Naive thymus-derived CD8-positive, alpha-beta T cell (primary cell): ENCODE data around the gene FAM53B. TPM values are rescaled to one million over a fixed set of nuclear protein-coding genes. Genes with fewer than 3 reads are reported as not detected.

ENCODE experiments used
- ATAC-seq, 2 donors: fragments of 150-1000 bp; cut with Tn5 transposase in 1 of 2; sonication (Bioruptor Pico), chemical (Tn5 transposase) in 1 of 2; 1 replicate in 1 of 2; 2 replicates in 1 of 2; pipeline ENCODE4 v1.10.0; 2021; ENCODE audit warnings: mild to moderate bottlenecking in 2 of 2, moderate library complexity in 2 of 2
- POLR2A ChIA-PET: fragments of 350-600 bp; sonication (Branson Sonifier 250); formaldehyde crosslinking; loops from one replicate; lab custom pipeline; 2021; ENCODE audit warnings: antibody characterized with exemption; lab: Charles Lee
- DNase-seq, 10 donors: peaks; one replicate each; pipeline versions ENCODE4 v3.0.0 to v3.0.0-alpha.2; 2020 to 2022
- H3K27ac Mint-ChIP-seq, 10 donors: one replicate each; pipeline ENCODE4 v1.8.0; 2020 to 2022; ENCODE audit warnings: mild to moderate bottlenecking in 10 of 10, mixed read lengths in 10 of 10, moderate library complexity in 4 of 10, inconsistent platforms in 1 of 10
- H3K27me3 Mint-ChIP-seq, 5 donors: one replicate each; pipeline ENCODE4 v1.8.0; 2021 to 2022; ENCODE audit warnings: mixed read lengths in 5 of 5
- H3K36me3 Mint-ChIP-seq, 3 donors: one replicate each; pipeline ENCODE4 v1.8.0; 2020 to 2022; ENCODE audit warnings: mixed read lengths in 3 of 3, mild to moderate bottlenecking in 2 of 3, inconsistent platforms in 1 of 3
- H3K4me1 Mint-ChIP-seq, 4 donors: one replicate each; pipeline ENCODE4 v1.8.0; 2021 to 2022; ENCODE audit warnings: mixed read lengths in 4 of 4
- H3K4me3 Mint-ChIP-seq, 10 donors: one replicate each; pipeline ENCODE4 v1.8.0; 2020 to 2022; ENCODE audit warnings: mild to moderate bottlenecking in 10 of 10, mixed read lengths in 10 of 10, moderate library complexity in 6 of 10, inconsistent platforms in 1 of 10
- H3K9me3 Mint-ChIP-seq, 9 donors: one replicate each; pipeline ENCODE4 v1.8.0; 2020 to 2022; ENCODE audit warnings: mixed read lengths in 9 of 9, mild to moderate bottlenecking in 3 of 9, inconsistent platforms in 1 of 9, moderate library complexity in 1 of 9
- polyA plus RNA-seq, 3 donors: library from polyadenylated mRNA; unstranded; fragments of 300-500 nt; fragmentation: Illumina TruSeq; gene quantifications; one replicate each; pipeline ENCODE4 v1.2.3, GENCODE V29; 2021
- total RNA-seq, 8 experiments: library from RNA in 2 of 8; stranded (reverse) in 2 of 8; gene quantifications; one replicate each; pipeline ENCODE4 v1.2.3 and lab custom pipeline; 2021 to 2026

Gene FAM53B
- total and polyA plus RNA-seq, 5 experiments from 2014 or later: 2.4 to 23.2 (median 15.1) TPM

DNA sequence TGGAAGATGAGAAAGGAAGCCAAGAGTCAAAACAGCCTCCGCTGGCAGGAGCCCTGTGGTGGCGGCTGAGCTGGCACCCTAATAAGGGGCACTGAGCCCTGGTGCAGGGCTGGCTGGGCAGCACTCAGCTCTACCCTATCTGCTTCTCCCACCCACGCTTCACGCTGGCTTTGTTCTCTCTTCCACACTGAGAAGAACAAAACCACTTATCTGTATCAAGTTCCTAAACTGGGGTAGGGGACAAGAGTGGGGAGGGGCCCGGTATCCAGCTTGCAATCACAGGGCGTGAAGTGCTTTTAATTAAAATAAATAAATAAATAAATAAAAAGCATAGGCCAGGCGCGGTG is 52.1 kb downstream of the FAM53B start:
- peak overlapping the region in 1 of 10 donors; percentile 82 for H3K27ac Mint-ChIP-seq
- H3K36me3 Mint-ChIP-seq: peaks cover 0 to 32% (median 28%) of the 10 kb centered on the region in 3 donors
- H3K9me3 Mint-ChIP-seq: no peaks in the 10 kb centered on the region
- POLR2A ChIA-PET: interaction anchor here (0.6 to 2.5 kb wide), 5 partner anchors 10 to 1689 kb away, joined by 3 to 7 read pairs (median 5); no protein-coding TSS in a partner anchor
- peak overlapping the region in 1 of 10 donors; percentile 59 for H3K4me3 Mint-ChIP-seq
- H3K4me1 Mint-ChIP-seq: peaks cover 27 to 86% (median 63%) of the 10 kb centered on the region in 4 donors
- H3K27me3 Mint-ChIP-seq: no peaks in the 10 kb centered on the region
- ATAC-seq (no peak), DNase-seq (no peak)

DNA sequence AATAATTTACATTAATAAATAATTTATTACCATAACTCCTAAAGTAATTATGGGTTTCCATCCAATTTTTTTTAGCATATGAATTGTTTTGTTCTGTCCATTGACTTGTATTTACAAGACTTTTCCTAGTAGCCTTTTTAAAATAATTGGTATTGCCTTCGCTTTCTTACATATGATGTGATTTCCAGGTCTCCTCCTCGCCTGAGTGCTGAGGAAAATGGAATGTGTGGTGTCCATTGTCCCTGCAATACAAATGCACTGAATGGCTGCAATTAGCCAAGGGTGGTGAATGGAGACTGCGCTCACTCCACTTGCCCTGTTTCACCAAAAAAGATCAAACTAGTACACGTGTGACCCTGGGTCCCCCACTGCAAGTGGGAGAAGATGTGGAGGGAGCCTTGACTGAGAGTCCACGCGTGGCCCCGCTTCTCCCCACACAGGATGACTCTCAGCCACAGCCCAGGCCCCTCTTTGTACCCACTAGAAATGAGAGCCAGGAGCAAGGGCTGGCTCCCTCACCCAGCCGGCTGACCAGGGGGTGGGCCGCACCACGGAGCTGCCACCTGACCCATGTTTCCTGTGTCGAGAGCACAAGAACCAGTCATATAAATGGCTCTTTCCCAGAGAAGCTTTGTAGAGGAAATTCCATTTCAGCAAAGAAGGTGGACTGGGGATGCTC is 52.6 kb downstream of the FAM53B start:
- Mint-ChIP-seq H3K27ac (peak overlapping the region in 4 of 10 donors; percentile 6 to 82 (median 32)), H3K9me3 (no peaks in the 10 kb centered on the region), H3K4me1 (peaks cover 23 to 86% (median 62%) of the 10 kb centered on the region in 4 donors), H3K27me3 (no peaks in the 10 kb centered on the region), H3K4me3 (peak overlapping the region in 2 of 10 donors; percentile 45 to 59), H3K36me3 (peaks cover 0 to 32% (median 28%) of the 10 kb centered on the region in 3 donors)
- POLR2A ChIA-PET: interaction anchor here (1.0 to 2.5 kb wide), 3 partner anchors 11 to 17 kb away, joined by 4 to 7 read pairs (median 5); no protein-coding TSS in a partner anchor
- DNase-seq: no peak
- no peak for ATAC-seq

DNA sequence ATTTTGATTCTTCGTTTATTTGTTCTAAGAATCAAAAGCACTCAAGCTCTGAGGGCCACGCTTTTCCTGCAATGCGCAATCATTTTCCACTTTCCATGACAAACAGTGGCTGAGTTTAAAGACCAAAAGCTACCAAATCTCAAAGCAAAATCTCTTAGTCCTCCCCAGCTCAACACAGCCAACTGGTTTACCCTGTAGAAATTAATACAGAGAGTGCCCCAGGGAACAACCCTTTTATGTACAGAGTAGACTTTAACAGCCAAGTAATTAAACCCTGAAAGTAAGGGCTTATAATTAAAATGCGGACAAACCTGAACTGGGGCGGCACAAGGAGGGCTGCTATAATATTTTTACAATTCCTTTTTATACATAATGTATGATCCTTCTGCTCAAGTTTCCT is 53.2 kb downstream of the FAM53B start:
- POLR2A ChIA-PET: interaction anchor here (0.6 kb wide), 1 partner anchor 97 kb away, joined by 5 read pairs; no protein-coding TSS in a partner anchor

DNA sequence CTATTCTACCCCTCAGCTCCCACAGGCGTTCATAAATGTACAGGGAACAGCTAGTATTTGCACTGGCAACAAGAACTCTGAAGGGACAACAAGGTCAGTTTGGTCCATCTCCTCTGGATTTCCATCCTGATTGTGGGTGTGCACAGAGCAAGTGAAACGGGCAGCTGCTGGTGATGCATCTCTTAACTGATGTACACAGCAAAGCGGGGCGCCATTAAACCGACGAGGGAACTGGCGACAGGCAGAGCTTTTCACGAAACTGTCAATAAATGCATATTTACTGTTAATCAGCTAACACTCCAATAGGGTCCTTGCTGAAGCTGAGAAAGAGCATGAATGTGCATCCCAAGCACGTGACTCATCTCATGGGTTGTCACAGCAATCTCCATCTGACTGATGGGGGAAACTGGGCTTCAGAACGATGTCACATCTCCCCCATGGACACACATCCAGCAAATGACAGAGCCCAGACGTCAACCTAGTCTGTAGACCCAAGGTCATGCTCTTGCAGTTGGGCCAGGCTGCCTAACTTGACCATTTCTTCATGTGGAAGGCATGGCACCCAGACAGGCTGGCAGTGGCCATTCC is 54.2 kb downstream of the FAM53B start:
- DNase-seq (no peak), ATAC-seq (no peak)
- Mint-ChIP-seq H3K4me3 (peak overlapping the region in 1 of 10 donors; percentile 10), H3K36me3 (peaks cover 0 to 26% (median 24%) of the 10 kb centered on the region in 3 donors), H3K27ac (peak overlapping the region in 2 of 10 donors; percentile 77 to 97), H3K4me1 (peaks cover 30 to 86% (median 63%) of the 10 kb centered on the region in 4 donors), H3K27me3 (no peaks in the 10 kb centered on the region), H3K9me3 (no peaks in the 10 kb centered on the region)
- POLR2A ChIA-PET: interaction anchor here (0.6 to 2.1 kb wide), 5 partner anchors 8 to 96 kb away, joined by 3 to 5 read pairs (median 5); no protein-coding TSS in a partner anchor

More for the DNA sequence above, 53.2 kb downstream of the FAM53B start:
- peaks cover 0 to 32% (median 28%) of the 10 kb centered on the region in 3 donors for H3K36me3 Mint-ChIP-seq
- DNase-seq: no peak
- H3K4me1 Mint-ChIP-seq: peaks cover 25 to 86% (median 62%) of the 10 kb centered on the region in 4 donors
- no peaks in the 10 kb centered on the region for H3K27me3 Mint-ChIP-seq
- no peak for ATAC-seq
- no peak overlapping the region for H3K4me3 Mint-ChIP-seq
- H3K9me3 Mint-ChIP-seq: no peaks in the 10 kb centered on the region
- H3K27ac Mint-ChIP-seq: peak overlapping the region in 1 of 10 donors; percentile 25

DNA sequence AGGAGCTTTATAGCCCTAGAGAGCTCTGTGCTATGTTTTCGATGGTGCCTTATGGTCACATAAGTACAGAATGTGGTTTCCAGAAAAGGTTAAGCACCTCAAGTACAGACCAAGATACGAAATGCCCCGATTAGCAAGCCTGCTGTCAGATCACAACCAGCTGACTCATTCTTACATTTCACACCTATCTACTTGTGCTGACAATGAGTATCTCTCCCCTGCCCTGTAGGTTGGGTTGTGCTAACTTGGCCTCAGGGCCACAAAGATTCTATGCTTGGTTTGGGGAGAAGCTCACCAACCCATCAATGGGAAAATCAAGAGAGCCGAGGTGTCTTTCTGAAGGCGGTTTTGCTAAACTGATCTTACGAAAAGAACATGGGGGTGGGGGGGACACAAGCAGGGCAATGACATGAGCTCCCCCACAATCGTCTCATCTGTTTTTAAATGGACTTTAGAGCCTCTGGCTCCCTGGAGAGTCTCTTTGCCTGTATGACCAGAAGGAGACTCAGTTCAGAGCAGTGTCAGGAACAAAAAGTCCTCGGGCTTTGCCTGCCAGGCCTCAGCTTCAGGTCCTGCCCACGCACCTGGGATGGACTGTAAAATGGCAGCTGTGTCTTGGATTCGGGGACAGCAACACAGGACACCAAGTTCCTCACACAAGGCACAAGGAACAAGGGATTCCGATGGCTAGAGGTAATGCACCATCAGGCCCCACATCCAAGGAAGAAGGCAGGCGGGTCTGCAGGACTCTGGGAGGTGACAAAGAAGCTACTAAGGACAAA is 55.1 kb downstream of the FAM53B start:
- POLR2A ChIA-PET: interaction anchor here (0.6 to 6.7 kb wide), 9 partner anchors 8 to 62 kb away, joined by 3 to 48 read pairs (median 5); no protein-coding TSS in a partner anchor
- Mint-ChIP-seq H3K9me3 (no peaks in the 10 kb centered on the region), H3K27ac (peak overlapping the region in 5 of 10 donors; percentile 33 to 97 (median 69)), H3K27me3 (no peaks in the 10 kb centered on the region), H3K4me3 (peak overlapping the region in 2 of 10 donors; percentile 46 to 82), H3K36me3 (peaks cover 0 to 20% (median 17%) of the 10 kb centered on the region in 3 donors), H3K4me1 (peaks cover 30 to 87% (median 62%) of the 10 kb centered on the region in 4 donors)
- peak in 1 of 2 donors; percentile 30 for ATAC-seq
- no peak for DNase-seq

DNA sequence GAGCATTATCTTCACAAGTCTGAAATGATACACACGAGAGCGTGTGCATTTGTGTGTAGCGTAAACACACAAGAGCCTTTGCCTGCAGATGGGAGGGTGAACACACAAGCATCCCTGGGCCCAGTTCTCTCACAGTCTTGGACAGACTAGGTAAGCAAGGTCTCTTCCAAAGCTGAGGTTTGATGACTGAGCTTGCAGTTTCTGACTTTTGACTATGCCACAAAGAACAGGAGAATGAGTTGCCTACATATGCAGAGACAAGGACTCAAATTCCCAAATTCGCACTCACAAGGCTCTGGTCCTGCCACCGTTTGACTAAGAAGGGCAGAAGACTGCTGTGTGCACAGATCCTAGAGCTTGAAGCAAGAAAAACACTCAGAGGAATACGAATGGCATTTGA is 55.8 kb downstream of the FAM53B start:
- no peaks in the 10 kb centered on the region for H3K27me3 Mint-ChIP-seq
- H3K4me3 Mint-ChIP-seq: no peak overlapping the region

DNA sequence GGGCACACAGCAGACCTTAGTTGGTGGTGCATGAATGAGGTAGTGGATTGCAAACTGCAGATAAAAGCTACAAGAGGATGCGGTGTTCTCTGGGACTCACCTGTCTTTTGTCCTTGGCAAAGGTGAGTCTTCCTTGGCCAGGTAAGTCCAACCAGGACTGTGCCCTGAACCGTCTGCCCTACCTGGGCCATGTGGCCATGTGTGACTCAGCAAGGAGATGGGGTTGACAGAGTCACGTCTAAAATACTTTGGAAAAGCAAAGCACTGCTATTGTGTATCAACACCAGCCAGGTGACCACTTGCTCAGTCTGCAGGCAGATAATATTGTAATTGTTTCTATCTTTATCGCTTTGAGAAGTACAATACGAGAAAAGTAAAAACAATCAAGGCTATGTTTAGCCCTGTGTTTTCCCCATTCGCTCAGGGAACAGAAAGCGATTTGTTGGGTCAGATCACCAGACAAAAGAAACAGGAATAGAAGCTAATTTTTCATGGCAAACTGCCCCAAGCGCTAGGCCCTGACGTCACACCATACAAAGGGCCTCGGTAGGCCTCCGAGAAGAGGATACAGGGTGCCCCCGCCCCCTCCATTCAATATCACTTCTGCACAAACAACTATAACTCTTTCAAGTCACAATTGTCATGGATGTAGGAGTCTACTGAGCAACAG is 57.3 kb downstream of the FAM53B start:
- H3K4me3 Mint-ChIP-seq: no peak overlapping the region
- no peaks in the 10 kb centered on the region for H3K9me3 Mint-ChIP-seq
- H3K4me1 Mint-ChIP-seq: peaks cover 32 to 91% (median 68%) of the 10 kb centered on the region in 4 donors
- H3K27ac Mint-ChIP-seq: peak overlapping the region in 6 of 10 donors; percentile 18 to 82 (median 78)
- H3K36me3 Mint-ChIP-seq: peaks cover 0 to 10% (median 7%) of the 10 kb centered on the region in 3 donors
- ATAC-seq (no peak), DNase-seq (no peak)
- no peaks in the 10 kb centered on the region for H3K27me3 Mint-ChIP-seq
- POLR2A ChIA-PET: interaction anchor here (0.5 to 6.7 kb wide), 7 partner anchors 11 to 147 kb away, joined by 3 to 48 read pairs (median 4); no protein-coding TSS in a partner anchor

More for the DNA sequence above, 55.8 kb downstream of the FAM53B start:
- no peaks in the 10 kb centered on the region for H3K9me3 Mint-ChIP-seq
- peaks cover 30 to 87% (median 63%) of the 10 kb centered on the region in 4 donors for H3K4me1 Mint-ChIP-seq
- DNase-seq (no peak), ATAC-seq (no peak)
- peak overlapping the region in 3 of 10 donors; percentile 44 to 97 (median 77) for H3K27ac Mint-ChIP-seq
- POLR2A ChIA-PET: interaction anchor here (1.3 to 6.7 kb wide), 7 partner anchors 8 to 40 kb away, joined by 3 to 48 read pairs (median 7); no protein-coding TSS in a partner anchor
- H3K36me3 Mint-ChIP-seq: peaks cover 0 to 14% (median 10%) of the 10 kb centered on the region in 3 donors

DNA sequence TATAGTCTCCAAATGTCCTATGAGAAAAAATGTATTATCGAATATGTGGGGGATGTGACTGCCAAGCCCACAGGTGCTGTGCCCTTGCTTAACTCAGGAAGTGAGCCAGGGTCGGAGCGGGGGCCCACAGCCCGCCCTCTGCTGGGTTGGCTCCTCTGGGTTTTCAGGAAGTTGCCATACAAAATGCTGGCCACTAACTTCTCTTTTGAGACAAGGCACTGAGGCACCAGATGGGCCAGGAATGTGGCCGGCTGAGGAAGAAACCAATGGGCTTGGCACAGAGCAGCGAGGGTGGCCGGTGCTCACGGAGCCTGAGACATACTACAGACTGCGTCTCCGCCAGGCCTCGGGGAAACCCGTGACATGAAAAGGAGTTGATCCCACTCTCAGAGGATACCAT is 58.9 kb downstream of the FAM53B start:
- H3K4me1 Mint-ChIP-seq: peaks cover 35 to 88% (median 74%) of the 10 kb centered on the region in 4 donors
- H3K36me3 Mint-ChIP-seq: peaks cover 0 to 17% (median 16%) of the 10 kb centered on the region in 3 donors
- no peaks in the 10 kb centered on the region for H3K9me3 Mint-ChIP-seq
- peak overlapping the region in 9 of 10 donors; percentile 0 to 81 (median 68) for H3K27ac Mint-ChIP-seq
- peak overlapping the region; percentile 26 to 74 (median 50) for H3K4me3 Mint-ChIP-seq
- peak; percentile 77 to 80 for ATAC-seq
- POLR2A ChIA-PET: interaction anchor here (1.0 to 6.7 kb wide), 3 partner anchors 11 to 56 kb away, joined by 3 to 48 read pairs (median 11); no protein-coding TSS in a partner anchor
- no peak for DNase-seq
- no peaks in the 10 kb centered on the region for H3K27me3 Mint-ChIP-seq

DNA sequence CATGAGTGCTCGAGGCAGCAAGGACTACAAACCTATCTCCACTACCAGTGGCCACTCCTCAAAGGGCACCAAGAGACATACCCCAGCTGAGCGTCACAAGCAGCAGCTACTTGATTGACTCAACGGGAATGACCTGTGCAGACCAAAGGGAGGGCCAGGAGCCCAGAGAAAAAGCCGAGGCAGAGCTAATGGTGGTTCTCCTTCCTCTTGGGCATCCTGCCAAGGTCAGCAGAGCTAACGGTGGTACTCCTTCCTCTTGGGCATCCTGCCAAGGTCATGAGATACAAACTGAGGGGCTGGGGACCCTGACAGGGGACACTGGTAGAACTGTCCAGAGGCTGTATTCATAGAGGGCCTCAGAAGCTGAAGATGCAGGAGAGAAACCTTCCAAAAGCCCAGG is 60.4 kb downstream of the FAM53B start:
- ATAC-seq (no peak), DNase-seq (no peak)
- H3K36me3 Mint-ChIP-seq: peaks cover 0 to 14% (median 14%) of the 10 kb centered on the region in 3 donors
- H3K9me3 Mint-ChIP-seq: no peaks in the 10 kb centered on the region
- POLR2A ChIA-PET: interaction anchor here (0.5 to 6.7 kb wide), 8 partner anchors 10 to 96 kb away, joined by 3 to 48 read pairs (median 5); no protein-coding TSS in a partner anchor
- peaks cover 45 to 93% (median 79%) of the 10 kb centered on the region in 4 donors for H3K4me1 Mint-ChIP-seq
- peak overlapping the region in 9 of 10 donors; percentile 34 to 72 (median 58) for H3K4me3 Mint-ChIP-seq
- peak overlapping the region in 9 of 10 donors; percentile 36 to 88 (median 78) for H3K27ac Mint-ChIP-seq
- H3K27me3 Mint-ChIP-seq: no peaks in the 10 kb centered on the region

DNA sequence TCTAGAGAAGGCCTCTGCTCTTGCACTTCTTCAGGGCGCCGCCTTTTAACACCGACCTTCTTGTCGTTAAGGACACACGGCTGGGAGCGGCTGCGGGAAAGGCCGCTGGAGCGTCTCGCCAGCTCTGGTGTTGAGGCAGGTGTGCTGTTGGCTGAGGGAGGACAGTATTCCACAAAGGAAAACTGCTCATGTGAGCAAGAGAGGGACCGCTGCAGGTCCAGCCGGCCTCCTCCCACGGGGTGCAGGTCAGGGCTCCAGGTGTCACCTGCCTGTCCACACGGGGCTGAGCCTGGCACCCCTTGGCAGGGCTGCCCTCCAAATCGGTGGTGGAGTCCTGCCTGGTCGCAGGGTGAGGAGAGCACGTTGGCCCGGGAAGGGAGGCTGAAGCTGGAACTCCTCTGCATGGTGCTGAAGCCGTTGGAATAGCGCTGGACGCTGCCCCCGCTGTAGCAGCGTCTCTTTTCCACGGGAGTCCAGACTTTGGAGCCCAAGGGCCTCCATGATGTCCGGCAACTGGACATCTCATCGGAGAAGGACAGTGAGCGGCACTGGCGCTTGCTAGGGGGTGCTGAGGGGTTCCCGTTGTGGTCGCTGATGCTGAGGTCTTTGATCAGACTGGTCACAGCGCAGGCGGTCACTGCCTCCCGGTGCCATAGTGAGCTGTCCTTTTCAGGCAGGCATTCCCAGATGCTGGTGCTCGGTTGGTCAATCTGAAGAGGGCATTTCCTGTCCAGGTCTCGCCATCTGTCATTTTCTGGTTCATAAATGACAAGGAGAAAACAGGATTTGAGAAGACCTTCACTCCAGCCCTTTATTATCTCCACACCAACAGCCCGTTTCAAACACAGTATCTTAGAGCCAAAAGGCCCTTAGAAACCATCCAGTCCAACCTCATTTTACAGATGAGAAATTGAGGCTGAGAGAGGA is 62.3 kb downstream of the FAM53B start:
- H3K27me3 Mint-ChIP-seq: no peaks in the 10 kb centered on the region
- H3K4me3 Mint-ChIP-seq: no peak overlapping the region
- POLR2A ChIA-PET: interaction anchor here (1.1 to 1.5 kb wide), 2 partner anchors 36 to 54 kb away, joined by 3 read pairs; no protein-coding TSS in a partner anchor
- ATAC-seq (no peak), DNase-seq (no peak)
- H3K4me1 Mint-ChIP-seq: peaks cover 55 to 96% (median 84%) of the 10 kb centered on the region in 4 donors
- no peaks in the 10 kb centered on the region for H3K9me3 Mint-ChIP-seq
- peaks cover 0 to 14% (median 14%) of the 10 kb centered on the region in 3 donors for H3K36me3 Mint-ChIP-seq
- H3K27ac Mint-ChIP-seq: peak overlapping the region in 3 of 10 donors; percentile 12 to 88 (median 63)
